A673 (cell line): ENCODE results near the gene CLEC18B. TPM values are rescaled to one million over a fixed set of nuclear protein-coding genes. Genes with fewer than 3 reads are reported as not detected.
"Not testable (repeated sequence)": the region's sequence is repeated elsewhere in the genome, so short reads cannot be mapped to it uniquely, and the experiment has no call there.

Experiments
- BruUV-seq: library from RNA; stranded (reverse); fragments of 400-500 nt; replicated peaks from 2 replicates; lab custom pipeline; 2021; lab: Mats Ljungman, UMichigan
- CTCF ChIA-PET: fragments of 300-600 bp; sonication (Branson Sonifier 250); formaldehyde crosslinking; loops from one replicate; lab custom pipeline; 2022; ENCODE audit warnings: antibody characterized with exemption; lab: Charles Lee
- POLR2A ChIA-PET: fragments of 300-600 bp; sonication (Branson Sonifier 250); formaldehyde crosslinking; loops from one replicate; lab custom pipeline; 2022; ENCODE audit warnings: antibody characterized with exemption; ENCODE audit not compliant: low non-redundant PET; lab: Charles Lee
- DNase-seq: peaks from one replicate; pipeline ENCODE4 v3.0.0-alpha.2; 2015; ENCODE audit warnings: low spot score
- H3K27ac ChIP-seq: fragments of 200-600 bp; sonication (generic); 2 replicates; pipeline ENCODE4 v1.5.1; 2016; ENCODE audit warnings: mixed run types, low read depth, mild to moderate bottlenecking, mixed read lengths, antibody characterized with exemption, low read length; ENCODE audit not compliant: poor library complexity, severe bottlenecking
- H3K27me3 ChIP-seq: fragments of 200-600 bp; sonication (generic); replicated peaks from 2 replicates; pipeline ENCODE4 v1.6.1; 2017; ENCODE audit warnings: mixed run types, low read depth, mild to moderate bottlenecking, mixed read lengths, antibody characterized with exemption, low read length; ENCODE audit not compliant: insufficient read depth, poor library complexity
- H3K36me3 ChIP-seq: fragments of 200-600 bp; sonication (generic); 2 replicates; pipeline ENCODE4 v1.6.1; 2016; ENCODE audit warnings: mixed run types, mild to moderate bottlenecking, mixed read lengths, antibody characterized with exemption, low read length; ENCODE audit not compliant: insufficient read depth, poor library complexity, severe bottlenecking
- H3K4me1 ChIP-seq: fragments of 200-600 bp; sonication (generic); 2 replicates; pipeline ENCODE4 v1.6.1; 2017; ENCODE audit warnings: mixed run types, mild to moderate bottlenecking, mixed read lengths, antibody characterized with exemption, low read length; ENCODE audit not compliant: insufficient read depth, poor library complexity, severe bottlenecking
- H3K4me3 ChIP-seq: fragments of 200-600 bp; sonication (generic); 2 replicates; pipeline ENCODE4 v1.5.1; 2016; ENCODE audit warnings: low read depth, mixed run types, mild to moderate bottlenecking, mixed read lengths, low read length; ENCODE audit not compliant: poor library complexity, severe bottlenecking
- H3K9me3 ChIP-seq: fragments of 200-600 bp; sonication (generic); 2 replicates; pipeline ENCODE4 v1.6.1; 2016; ENCODE audit warnings: mixed run types, low read depth, mild to moderate bottlenecking, mixed read lengths, antibody characterized with exemption, low read length; ENCODE audit not compliant: poor library complexity, severe bottlenecking
- CTCF ChIP-seq: fragments of 300-800, 200-600 bp; sonication (generic); conservative IDR thresholded peaks from 2 replicates; pipeline ENCODE4 v1.5.1; 2017; ENCODE audit warnings: low read depth, mild to moderate bottlenecking, antibody characterized with exemption, low read length, moderate library complexity, mixed read lengths
- EZH2 ChIP-seq: fragments of 200-600 bp; sonication (generic); IDR thresholded peaks from 2 replicates; pipeline ENCODE4 v1.6.1; 2017; ENCODE audit warnings: borderline replicate concordance, low read depth, mild to moderate bottlenecking, mixed read lengths, antibody characterized with exemption, low read length; ENCODE audit not compliant: poor library complexity, severe bottlenecking
- intact Hi-C: fragments of 100-400 bp; cut with micrococcal nuclease; formaldehyde crosslinking; loops from one replicate; pipeline ENCODE4 v1.10.0; 2022; ENCODE audit not compliant: unreplicated experiment
- total RNA-seq: library from RNA; stranded (reverse); gene quantifications from 2 replicates; pipeline ENCODE4 v1.2.3, GENCODE V29; 2021

CLEC18B gene
- total RNA-seq, 1 experiment from 2014 or later: 37.7 TPM

DNA sequence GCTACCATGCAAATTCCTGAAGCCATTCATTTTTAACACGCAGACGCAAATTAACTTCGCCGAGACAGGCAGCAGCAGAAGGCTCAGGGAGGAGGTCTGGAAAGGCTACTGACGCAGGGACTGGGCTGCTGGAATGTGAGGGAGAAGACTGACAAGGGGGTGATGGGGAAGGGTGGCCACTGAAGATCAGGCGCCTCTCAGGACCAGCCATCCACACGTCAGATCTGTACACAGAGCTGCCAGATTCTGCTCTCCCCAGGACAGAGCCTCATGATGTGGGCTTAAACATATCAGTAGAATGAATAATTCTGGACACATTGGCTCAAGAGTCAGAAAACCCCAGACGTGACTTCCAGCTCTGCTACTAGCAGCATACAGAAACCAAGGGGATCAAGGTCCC lies 25.6 kb upstream of the CLEC18B start:
- H3K36me3 ChIP-seq: peaks cover 71% of the 10 kb centered on the region
- no peak overlapping the region for H3K4me3 ChIP-seq
- no TSS peak for BruUV-seq
- no peaks in the 10 kb centered on the region for H3K4me1 ChIP-seq
- ChIA-PET CTCF (no interaction called here), POLR2A (no interaction called here)
- peak overlapping the region; percentile 47 for H3K27ac ChIP-seq
- no peak for DNase-seq
- no peaks in the 10 kb centered on the region for H3K9me3 ChIP-seq
- no peaks in the 10 kb centered on the region for H3K27me3 ChIP-seq
- no peak for TF ChIP-seq CTCF
- no peak for TF ChIP-seq EZH2
- intact Hi-C loops: no loop called here

- BruUV-seq, DNase-seq, H3K4me1 ChIP-seq, H3K27me3 ChIP-seq, H3K27ac ChIP-seq, H3K4me3 ChIP-seq, H3K9me3 ChIP-seq, intact Hi-C loops, CTCF ChIA-PET: not testable (repeated sequence)
- POLR2A ChIA-PET: interaction anchor here (0.7 kb wide), 1 partner anchor 72 kb away, joined by 10 read pairs; no protein-coding TSS in a partner anchor
- peaks cover 70% of the 10 kb centered on the region for H3K36me3 ChIP-seq
Measured at GRCh38 chr16:74443624-74444346, 22.5 kb upstream of the CLEC18B start.

- no TSS peak for BruUV-seq
- TF ChIP-seq EZH2 (no peak), CTCF (no peak)
- no peak overlapping the region for H3K27ac ChIP-seq
- no peaks in the 10 kb centered on the region for H3K4me1 ChIP-seq
- no peak for DNase-seq
- no peak overlapping the region for H3K4me3 ChIP-seq
- no peaks in the 10 kb centered on the region for H3K9me3 ChIP-seq
- POLR2A ChIA-PET: no interaction called here
- CTCF ChIA-PET: interaction anchor here (1.2 kb wide), 1 partner anchor 10 kb away, joined by 5 read pairs; no protein-coding TSS in a partner anchor
- H3K36me3 ChIP-seq: peaks cover 69% of the 10 kb centered on the region
- intact Hi-C loops: no loop called here
- no peaks in the 10 kb centered on the region for H3K27me3 ChIP-seq
Measured at GRCh38 chr16:74439685-74440084, 18.4 kb upstream of the CLEC18B start.
